Fibroblast of the conjunctiva (primary cell): ENCODE results near the gene KCTD15.

Source experiments
- DNase-seq: peaks from one replicate; pipeline ENCODE4 v3.0.0-alpha.2; 2010; ENCODE audit warnings: low read depth

Gene KCTD15

GRCh38 chr19:33796164-33796875 lies at the start of gene KCTD15:
KCTD15 (plus strand) TSS chr19:33796870; CDS start chr19:33800455, 3,585 bp downstream.
- no peak for DNase-seq

DNA sequence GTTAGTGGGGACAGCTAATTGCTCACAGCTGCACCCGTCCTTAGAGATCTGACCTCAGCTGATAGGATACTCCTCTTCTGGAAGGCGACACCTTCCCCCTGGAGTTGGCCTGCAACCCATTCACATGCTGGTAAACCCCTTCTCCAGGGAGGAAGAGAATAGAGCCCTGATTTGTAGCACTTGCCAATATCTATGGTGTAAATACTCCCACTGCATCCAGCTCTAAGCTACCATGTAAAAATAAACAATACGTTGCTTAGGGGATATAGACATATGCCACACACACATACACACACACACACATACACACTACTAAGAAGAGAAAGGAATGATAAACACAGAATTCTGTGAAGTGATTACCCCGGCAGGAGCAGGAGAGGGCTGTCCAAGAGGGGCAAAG lies 49.4 kb upstream of the KCTD15 start:
- DNase-seq = no peak

- DNase-seq = no peak
Observed at GRCh38 chr19:33748231-33748630, 48.4 kb upstream of the KCTD15 start.

GRCh38 chr19:33749016-33749415 lies 47.7 kb upstream of the KCTD15 start:
- no peak for DNase-seq

GRCh38 chr19:33749619-33750175 lies 47.0 kb upstream of the KCTD15 start:
- DNase-seq = no peak

GRCh38 chr19:33750587-33751435 lies 45.9 kb upstream of the KCTD15 start:
- DNase-seq = no peak

- DNase-seq = no peak
Observed at GRCh38 chr19:33751436-33751770, 45.3 kb upstream of the KCTD15 start.

DNA sequence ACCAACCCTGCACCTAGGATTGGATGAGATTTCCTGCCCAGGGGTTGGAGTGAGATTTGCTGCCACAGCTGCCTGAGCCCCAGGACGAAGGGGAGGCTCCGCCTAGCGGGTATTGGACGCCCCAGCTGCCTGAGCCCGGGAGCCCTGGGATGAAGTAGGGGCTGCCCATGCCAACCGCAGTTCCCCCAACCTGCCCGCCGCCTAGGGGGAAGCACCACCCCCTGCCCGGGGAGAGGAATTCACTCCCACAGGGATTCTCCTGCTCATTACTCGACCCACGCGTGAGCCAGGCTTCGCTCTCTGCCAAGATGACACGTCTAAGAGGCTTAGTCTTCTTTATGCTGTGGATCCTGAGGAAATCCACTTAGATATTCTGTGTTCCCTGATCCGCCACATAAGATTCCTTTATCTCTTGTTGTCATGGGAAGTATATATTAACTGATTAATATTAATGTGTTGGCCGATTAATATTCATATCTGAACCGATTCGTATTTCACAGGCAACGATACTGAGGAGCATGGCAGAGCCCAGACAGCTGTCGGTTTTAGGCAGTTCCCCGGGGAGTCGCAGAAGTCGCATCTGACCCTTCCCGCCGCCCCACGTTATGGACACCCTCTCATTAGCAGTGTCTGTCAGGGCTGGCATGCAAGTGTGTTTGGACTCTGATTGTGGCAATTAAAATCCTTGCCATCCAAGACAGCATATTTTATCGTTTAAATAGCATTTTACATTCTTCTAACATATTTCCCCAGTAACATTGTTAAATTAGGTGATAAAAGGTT lies 44.5 kb upstream of the KCTD15 start:
- DNase-seq = no peak

- DNase-seq = no peak
Observed at GRCh38 chr19:33752945-33753344, 43.7 kb upstream of the KCTD15 start.

DNA sequence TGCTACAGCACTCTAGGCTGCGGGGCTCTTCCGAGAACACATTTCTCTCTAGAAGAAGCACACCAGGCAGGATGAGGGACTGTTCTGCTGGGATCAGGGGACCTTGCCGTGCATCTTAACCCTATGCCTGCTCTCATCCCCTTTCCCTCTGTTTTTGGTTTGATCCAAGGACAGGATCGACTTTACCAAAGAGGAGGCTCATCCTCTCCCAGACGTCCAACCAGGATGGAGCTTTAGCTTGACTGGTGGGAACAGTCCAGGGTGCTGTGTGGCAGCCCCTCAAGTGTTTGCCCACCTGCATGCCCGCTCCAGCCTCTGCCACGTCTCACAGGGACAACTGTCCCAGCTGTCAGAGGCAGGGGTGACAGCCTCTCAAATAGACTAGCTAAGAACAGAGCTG lies 42.3 kb upstream of the KCTD15 start:
- DNase-seq = no peak

GRCh38 chr19:33755099-33756035 lies 41.3 kb upstream of the KCTD15 start:
- no peak for DNase-seq

- DNase-seq = no peak
Observed at GRCh38 chr19:33756177-33756576, 40.5 kb upstream of the KCTD15 start.

DNA sequence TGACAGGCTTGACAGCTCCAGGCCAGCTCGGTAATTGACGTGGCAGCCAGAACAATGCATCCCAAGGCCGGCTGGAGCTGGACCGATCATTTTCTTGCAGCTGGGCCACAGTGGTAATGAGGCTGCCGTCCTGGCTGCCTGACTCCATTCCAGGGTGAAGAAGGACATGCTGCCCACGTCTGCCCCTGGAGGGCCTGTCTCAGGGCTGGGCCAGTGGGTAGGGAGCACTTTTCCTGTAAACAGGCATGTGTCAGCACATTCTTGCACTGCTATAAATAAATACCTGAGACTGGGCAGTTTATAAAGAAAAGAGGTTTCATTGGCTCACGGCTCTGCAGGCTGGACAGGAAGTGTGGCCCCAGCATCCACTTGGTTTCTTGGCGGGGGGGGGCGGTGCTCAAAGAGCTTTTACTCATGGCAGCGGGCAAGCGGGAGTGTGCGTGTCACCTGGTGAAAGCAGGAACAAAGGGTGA lies 38.1 kb upstream of the KCTD15 start:
- DNase-seq = no peak

DNA sequence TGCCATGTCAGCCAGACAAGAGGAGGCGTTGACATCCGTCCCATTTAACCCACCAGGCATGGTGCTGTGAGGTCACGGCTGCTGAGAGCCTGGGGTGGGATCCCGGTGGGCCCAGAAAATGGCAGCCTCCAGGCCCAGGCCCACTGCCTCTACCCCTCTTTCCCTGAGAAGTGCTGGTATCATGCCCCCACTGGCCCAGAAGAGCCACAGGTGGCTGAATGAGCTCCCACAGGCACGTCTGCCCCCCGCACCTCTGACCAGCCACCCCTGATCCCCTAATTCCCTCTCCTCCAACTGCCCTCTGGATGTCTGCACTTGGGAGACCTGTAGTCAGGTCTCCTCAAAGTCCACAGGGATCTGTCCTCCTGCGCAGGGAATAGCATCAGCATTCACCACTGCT lies 37.3 kb upstream of the KCTD15 start:
- no peak for DNase-seq

GRCh38 chr19:33763633-33764371 lies 32.9 kb upstream of the KCTD15 start:
- DNase-seq = no peak

GRCh38 chr19:33766623-33767022 lies 30.0 kb upstream of the KCTD15 start:
- no peak for DNase-seq

DNA sequence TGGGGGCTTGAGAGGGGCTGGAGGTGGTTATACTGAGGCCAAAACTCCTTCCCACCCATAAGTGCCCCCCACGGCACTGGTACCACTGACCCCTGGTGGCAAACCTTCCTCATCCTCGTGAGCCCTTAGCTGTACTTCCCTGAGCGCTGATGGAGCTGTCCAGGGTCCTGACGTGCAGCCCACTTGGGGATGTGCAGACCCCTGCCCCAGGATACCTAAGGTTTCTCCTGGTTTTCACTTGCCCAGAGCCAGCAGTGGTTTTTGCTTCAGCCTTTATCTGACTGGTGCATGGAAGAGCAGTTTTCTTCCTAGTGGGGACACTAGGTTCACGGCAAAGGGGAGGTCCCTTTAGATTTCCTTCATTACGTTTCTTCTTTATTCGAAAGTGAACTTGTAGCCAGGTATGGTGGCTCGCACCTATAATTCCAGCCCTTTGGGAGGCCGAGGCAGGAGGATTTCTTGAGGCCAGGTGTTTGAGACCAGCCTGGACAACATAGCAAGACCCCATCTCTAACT lies 28.7 kb upstream of the KCTD15 start:
- no peak for DNase-seq

DNA sequence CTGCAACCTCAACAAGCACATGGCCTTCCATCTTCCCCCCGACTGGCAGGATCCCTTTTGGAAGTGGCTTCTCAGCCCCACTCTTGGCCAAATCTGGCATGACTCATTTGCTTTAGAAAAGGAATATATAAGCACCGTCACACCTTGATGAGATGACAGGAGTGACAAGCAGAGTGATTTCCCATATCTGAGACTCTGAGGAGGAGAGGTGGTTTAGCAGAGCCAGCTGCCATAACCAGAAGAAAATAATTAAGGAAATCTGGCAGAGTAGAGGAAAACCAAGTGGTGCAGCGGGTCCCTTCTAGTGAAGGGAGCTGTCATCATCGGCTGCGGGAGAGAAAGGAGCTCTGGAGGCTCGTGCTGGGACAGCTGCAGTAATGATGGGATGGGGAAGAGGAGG lies 27.5 kb upstream of the KCTD15 start:
- no peak for DNase-seq

GRCh38 chr19:33770107-33770506 lies 26.6 kb upstream of the KCTD15 start:
- DNase-seq = no peak

DNA sequence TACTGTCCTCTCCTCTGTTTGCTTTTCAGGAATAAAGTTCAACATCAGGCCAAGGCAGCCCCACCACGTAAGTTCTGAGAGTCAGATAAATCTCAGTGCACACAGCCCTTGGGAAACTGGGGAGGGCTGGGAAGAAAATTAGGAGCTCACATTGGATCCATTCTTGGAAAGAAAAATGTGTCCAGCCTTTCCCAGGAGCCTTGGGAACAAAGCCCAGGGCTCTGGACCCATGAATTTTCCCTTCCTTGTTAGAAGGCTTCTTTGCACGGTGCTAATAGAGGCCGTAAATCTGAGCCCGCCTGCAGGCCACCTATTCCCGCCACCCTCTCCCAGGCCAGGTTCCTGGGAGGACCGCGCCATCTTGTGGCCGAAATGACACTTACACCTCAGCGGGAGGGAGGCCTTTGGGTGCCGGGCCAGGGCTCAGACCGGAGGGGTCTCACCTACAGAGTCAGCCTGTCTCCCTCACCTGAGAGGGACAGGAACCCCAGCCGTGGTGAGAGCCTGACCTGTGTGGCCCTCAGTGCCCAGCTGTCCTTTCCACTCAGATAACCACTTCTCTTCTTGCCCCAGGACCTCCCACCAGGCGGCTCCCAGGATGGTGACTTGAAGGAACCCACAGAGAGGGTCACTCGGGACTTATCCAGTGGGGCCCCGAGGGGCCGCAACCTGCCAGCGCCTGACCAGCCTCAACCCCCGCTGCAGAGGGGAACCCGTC lies 25.1 kb upstream of the KCTD15 start:
- DNase-seq = no peak
